NCI-H2196 treated with DMSO at 0.1 percent for 48 hours (cell line): ENCODE data around the gene AP1B1.

Experiments used
- DNase-seq: peaks from one replicate; lab custom pipeline; 2025; ENCODE audit not compliant: unreplicated experiment; lab: John Stamatoyannopoulos, UW

Gene AP1B1

GRCh38 chr22:29314537-29315285, 73.7 kb downstream of the AP1B1 start:
- DNase-seq, result no peak

- DNase-seq, result no peak
Observed at GRCh38 chr22:29313576-29314466, 74.5 kb downstream of the AP1B1 start.

GRCh38 chr22:29313126-29313575, 75.2 kb downstream of the AP1B1 start:
- DNase-seq, result no peak

- no peak for DNase-seq
Observed at GRCh38 chr22:29312218-29313125, 75.9 kb downstream of the AP1B1 start.

- DNase-seq, result no peak
Observed at GRCh38 chr22:29311464-29312217, 76.7 kb downstream of the AP1B1 start.

- DNase-seq, result peak; percentile 43
Observed at GRCh38 chr22:29310863-29311339, 77.5 kb downstream of the AP1B1 start.

GRCh38 chr22:29310065-29310862, 78.1 kb downstream of the AP1B1 start:
- DNase-seq, result no peak

GRCh38 chr22:29309332-29310064, 78.9 kb downstream of the AP1B1 start:
- DNase-seq, result no peak

- no peak for DNase-seq
Observed at GRCh38 chr22:29308791-29309262, 79.5 kb downstream of the AP1B1 start.

- DNase-seq, result no peak
Observed at GRCh38 chr22:29308148-29308790, 80.1 kb downstream of the AP1B1 start.

GRCh38 chr22:29307596-29308147, 80.7 kb downstream of the AP1B1 start:
- DNase-seq, result no peak

GRCh38 chr22:29306835-29307595, 81.4 kb downstream of the AP1B1 start:
- no peak for DNase-seq

- DNase-seq, result peak; percentile 19
Observed at GRCh38 chr22:29306175-29306834, 82.1 kb downstream of the AP1B1 start, which contains the start of gene GAS2L1. Gene GAS2L1, plus strand, starts transcription at chr22:29306650. Its CDS starts 1,456 bp downstream, at chr22:29308106.

- no peak for DNase-seq
Observed at GRCh38 chr22:29305836-29306174, 82.6 kb downstream of the AP1B1 start.

- no peak for DNase-seq
Observed at GRCh38 chr22:29302681-29303465, 85.5 kb downstream of the AP1B1 start.

GRCh38 chr22:29302402-29302680, 86.0 kb downstream of the AP1B1 start:
- DNase-seq, result no peak
